Stimulated activated CD8-positive, alpha-beta memory T cell treated with anti-CD3 and anti-CD28 coated beads, Interleukin-7, amount 100 ng/mL, for 1 hour (primary cell): Measurements from ENCODE around the gene NPTXR.
"Not testable (repeated sequence)": the region's sequence is repeated elsewhere in the genome, so short reads cannot be mapped to it uniquely, and the experiment has no call there.

Experiments
- DNase-seq, 2 donors: peaks; one replicate each; pipeline ENCODE4 v3.0.0-alpha.2; 2020; ENCODE audit warnings: low read depth in 2 of 2

The NPTXR gene

GRCh38 chr22:38868886-38869381 is 25.1 kb upstream of the NPTXR start:
- DNase-seq: peak; percentile 47 to 81

GRCh38 chr22:38868286-38868721 is 24.5 kb upstream of the NPTXR start:
- DNase-seq: no peak

DNA sequence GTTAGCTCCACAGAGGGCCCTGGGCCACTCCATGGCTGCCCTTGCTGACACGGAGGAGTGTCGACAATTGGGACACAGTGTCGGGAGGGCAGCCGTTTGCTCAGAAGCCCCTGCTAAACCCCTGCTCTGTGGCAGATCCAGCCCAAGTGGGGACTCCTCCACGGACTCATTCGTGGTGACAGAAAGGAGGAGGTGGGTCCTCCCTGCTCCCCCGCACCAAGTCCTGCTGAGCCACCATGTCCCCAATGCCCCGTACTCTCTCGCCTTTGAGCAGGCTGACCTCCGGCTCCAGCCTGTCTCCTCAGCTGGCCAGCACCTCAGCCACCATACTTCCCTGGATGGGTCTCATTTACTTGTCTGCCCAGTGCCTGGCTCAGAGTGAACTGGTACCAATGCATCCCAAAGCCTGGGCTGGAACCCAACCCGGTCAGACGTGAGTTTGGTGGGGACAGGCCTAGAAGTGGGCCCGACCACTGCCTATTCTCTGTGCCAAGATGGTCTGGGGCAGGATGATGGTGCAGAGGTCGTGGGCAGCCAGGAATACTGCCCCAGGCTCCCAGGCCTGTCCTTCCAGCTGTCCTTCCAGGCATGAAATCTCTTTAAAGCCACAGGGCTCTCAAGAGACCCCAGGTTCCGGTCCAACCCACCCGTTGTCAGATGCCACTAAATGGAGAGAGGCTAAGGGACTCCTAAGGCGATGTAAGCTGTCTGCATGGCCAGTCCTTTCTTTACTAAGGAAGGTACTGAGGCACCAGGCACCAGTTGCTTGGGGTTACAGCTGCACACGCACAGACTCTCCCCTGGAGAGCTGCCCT is 23.9 kb upstream of the NPTXR start:
- DNase-seq: no peak

- DNase-seq: no peak
Observed at GRCh38 chr22:38867124-38867455, 23.3 kb upstream of the NPTXR start.

GRCh38 chr22:38866399-38867123 is 22.7 kb upstream of the NPTXR start:
- no peak for DNase-seq

- DNase-seq: no peak
Observed at GRCh38 chr22:38866024-38866398, 22.2 kb upstream of the NPTXR start.

GRCh38 chr22:38865201-38866023 is 21.6 kb upstream of the NPTXR start:
- no peak for DNase-seq

- DNase-seq: no peak
Observed at GRCh38 chr22:38864361-38865191, 20.7 kb upstream of the NPTXR start.

GRCh38 chr22:38863531-38864131 is 19.8 kb upstream of the NPTXR start:
- DNase-seq: no peak

GRCh38 chr22:38862375-38863329 is 18.8 kb upstream of the NPTXR start:
- no peak for DNase-seq

- DNase-seq: no peak
Observed at GRCh38 chr22:38861927-38862326, 18.1 kb upstream of the NPTXR start.

- DNase-seq: no peak
Observed at GRCh38 chr22:38861170-38861876, 17.5 kb upstream of the NPTXR start.

DNA sequence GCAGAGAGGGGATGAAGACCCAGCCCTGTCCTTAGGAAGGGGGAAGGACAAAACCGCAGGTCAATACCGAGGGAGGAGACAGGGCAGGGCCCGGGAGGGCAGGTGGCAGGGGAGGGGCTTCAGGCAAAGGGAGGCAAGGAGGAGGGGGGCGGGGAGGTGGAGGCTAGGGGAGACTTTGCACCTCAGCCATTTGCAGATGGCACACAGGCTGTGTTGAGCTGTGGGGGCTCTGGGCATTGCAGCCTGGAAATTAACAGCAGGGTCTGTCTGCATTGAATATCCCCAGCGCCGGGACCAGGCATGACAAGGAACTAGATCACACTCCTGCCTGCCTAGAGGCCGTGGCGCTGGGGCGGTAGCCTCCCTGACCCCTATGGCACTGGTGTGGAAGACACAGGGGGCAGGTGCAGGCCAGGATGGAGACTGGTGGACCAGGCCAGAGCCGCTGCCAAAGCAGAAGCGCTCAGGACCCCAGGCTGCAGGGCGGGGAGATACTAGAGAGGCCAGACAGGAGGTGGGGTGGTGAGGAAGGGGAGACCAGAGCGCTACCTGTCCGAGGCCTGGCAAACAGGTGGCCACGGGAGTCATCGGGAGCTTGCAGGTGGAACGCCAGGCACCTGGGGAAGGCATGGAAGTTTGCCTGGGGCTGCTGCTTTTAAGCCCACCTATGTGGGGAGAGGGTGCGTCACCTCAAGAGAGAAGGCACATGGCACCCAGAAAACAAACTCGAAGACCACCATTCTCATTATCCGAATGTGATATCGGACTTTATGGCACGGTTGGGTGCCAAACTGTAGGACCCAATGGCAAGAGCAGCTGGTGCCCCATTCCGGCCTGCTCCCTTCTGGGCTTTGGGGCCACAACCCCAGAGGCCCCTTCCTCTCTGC is 16.7 kb upstream of the NPTXR start:
- no peak for DNase-seq

DNA sequence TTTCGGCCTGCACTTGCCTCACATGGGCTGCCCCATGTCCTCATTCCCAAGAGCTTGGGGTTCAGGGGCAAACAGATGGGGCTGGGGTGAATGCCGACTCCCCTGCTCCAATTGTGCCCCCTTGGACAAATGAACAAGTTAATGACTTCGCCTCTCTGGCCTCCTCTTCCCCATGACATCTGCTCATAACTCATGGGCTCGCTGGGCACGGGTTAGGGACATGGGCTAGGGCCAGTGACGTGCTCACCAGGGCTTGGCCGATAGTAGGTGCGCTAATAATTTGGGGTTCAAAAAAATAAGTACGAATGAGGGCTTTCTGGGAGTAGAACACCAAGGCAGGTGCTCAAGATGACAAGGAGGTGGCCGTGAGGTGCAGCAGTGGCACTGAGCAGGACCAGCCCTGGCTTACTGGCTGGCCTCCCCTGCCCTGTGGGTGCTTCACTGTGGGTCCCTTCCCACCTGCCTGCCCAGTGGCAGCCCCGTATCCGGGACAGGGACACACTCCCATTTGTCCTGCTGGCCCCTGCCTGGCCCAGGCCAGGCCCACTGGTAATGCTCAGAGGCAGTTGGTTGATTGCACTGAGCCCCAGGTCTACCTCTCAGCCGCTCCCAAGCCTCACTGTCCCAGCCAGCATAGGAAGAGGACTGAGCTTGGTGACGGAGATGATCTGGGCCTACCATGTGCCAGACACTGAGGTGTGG is 15.9 kb upstream of the NPTXR start:
- DNase-seq: no peak

- DNase-seq: no peak
Observed at GRCh38 chr22:38858492-38858891, 14.7 kb upstream of the NPTXR start.

GRCh38 chr22:38854476-38854875 is 10.6 kb upstream of the NPTXR start:
- DNase-seq: not testable (repeated sequence)

GRCh38 chr22:38853883-38854282 is 10.1 kb upstream of the NPTXR start:
- not testable (repeated sequence) for DNase-seq
